GM04504 (cell line): ENCODE results near the gene FAM227A.

ENCODE experiments used
- DNase-seq: peaks from one replicate; pipeline ENCODE4 v3.0.0-alpha.2; 2012; ENCODE audit warnings: low read depth

Gene FAM227A

GRCh38 chr22:38540701-38541100, 115.5 kb downstream of the FAM227A start:
- no peak for DNase-seq

GRCh38 chr22:38531251-38531938, 124.8 kb downstream of the FAM227A start:
- DNase-seq: no peak
